Upper lobe of left lung (tissue), 4 donors: Measurements from ENCODE around the gene DNAJB2.

Source experiments
- CTCF ChIP-seq, 6 experiments: fragments of 450-650 bp in 4 of 6; fragments of 200-600 bp in 2 of 6; sonication (generic) in 2 of 6; IDR thresholded peaks; one replicate each; pipeline ENCODE4 v1.5.1; 2016 to 2019; ENCODE audit warnings: antibody characterized with exemption in 6 of 6
- EP300 ChIP-seq, 4 donors: sonication (generic); formaldehyde crosslinking; IDR thresholded peaks; one replicate each; pipeline ENCODE4 v1.5.1; 2017; ENCODE audit warnings: antibody characterized with exemption in 4 of 4, control low read depth in 2 of 4
- POLR2A ChIP-seq, 4 donors: fragments of 450-650 bp; IDR thresholded peaks; one replicate each; pipeline ENCODE4 v1.5.1; 2016 to 2017; ENCODE audit warnings: antibody characterized with exemption in 4 of 4, mild to moderate bottlenecking in 2 of 4
- POLR2AphosphoS5 ChIP-seq, 2 donors: sonication (generic); formaldehyde crosslinking; IDR thresholded peaks; one replicate each; pipeline ENCODE4 v1.5.1; 2017; ENCODE audit warnings: antibody characterized with exemption in 2 of 2

- TF ChIP-seq CTCF (IDR thresholded peaks at IDR 0.05) (no peak), EP300 (IDR thresholded peaks at IDR 0.05) (no peak), POLR2A (IDR thresholded peaks at IDR 0.05) (no peak), POLR2AphosphoS5 (IDR thresholded peaks at IDR 0.05) (no peak)
Observed at GRCh38 chr2:219266886-219267285, 12.3 kb upstream of the DNAJB2 start.
